GM19099 (cell line): Measurements from ENCODE around the gene SEC61B.

ENCODE experiments used
- POLR2A ChIP-seq: IDR thresholded peaks from 3 replicates; pipeline ENCODE4 v1.6.1; 2011; ENCODE audit warnings: low read depth; ENCODE audit not compliant: insufficient read length; ENCODE audit errors: extremely low read depth

SEC61B gene

DNA sequence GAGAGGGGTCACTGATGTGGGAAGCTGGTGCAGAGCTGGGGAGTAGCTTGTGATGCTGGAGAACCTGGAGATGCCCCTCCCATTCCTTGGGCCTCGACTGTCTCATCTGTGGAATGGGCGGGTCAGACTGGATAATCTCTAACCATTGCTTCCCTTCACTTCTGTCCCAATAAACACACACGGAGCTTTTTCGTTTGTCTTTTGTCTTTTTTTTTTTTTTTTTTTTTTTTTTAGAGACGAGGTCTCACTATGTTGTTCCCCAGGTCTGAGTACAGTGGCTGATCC is 36.8 kb upstream of the SEC61B start:
- TF ChIP-seq POLR2A: no peak

DNA sequence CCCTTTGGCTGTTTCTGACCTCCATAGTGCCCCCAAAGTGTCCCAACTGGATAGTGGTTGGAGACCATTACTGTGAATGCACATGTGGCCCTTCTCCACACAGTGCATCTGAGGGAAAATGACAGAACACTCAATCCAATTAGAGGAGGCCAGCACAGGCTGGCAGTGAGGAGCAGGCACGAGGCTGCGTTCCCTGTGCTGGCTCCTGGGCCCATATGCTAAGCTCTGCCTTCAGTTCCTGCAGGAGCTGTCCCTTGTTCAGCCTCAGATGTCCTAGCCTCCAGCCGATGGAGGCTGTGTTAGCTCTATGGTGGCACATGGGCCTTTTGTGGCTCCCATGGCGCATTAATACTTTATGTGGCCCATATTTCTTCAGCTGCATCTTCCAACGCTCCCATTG is 36.1 kb upstream of the SEC61B start:
- no peak for TF ChIP-seq POLR2A

DNA sequence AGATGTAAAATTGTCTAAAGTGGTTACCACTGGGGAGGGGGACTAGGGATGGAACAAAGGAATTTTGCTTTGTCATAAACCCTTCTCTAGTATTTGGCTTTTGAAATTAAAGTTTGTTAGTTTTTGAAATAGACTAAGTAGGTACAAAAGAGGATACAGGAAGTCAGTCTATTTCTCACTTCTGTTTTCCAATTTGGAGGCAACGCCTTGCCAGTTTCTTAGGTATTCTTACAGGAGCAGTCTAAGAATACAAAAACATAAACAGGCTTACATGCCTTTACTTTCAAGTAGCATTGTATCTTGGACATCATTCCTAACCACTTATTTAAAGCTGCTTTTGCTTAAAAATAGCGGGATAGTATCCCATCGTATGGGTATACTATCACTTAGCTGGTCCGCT is 34.8 kb upstream of the SEC61B start:
- TF ChIP-seq POLR2A: no peak

DNA sequence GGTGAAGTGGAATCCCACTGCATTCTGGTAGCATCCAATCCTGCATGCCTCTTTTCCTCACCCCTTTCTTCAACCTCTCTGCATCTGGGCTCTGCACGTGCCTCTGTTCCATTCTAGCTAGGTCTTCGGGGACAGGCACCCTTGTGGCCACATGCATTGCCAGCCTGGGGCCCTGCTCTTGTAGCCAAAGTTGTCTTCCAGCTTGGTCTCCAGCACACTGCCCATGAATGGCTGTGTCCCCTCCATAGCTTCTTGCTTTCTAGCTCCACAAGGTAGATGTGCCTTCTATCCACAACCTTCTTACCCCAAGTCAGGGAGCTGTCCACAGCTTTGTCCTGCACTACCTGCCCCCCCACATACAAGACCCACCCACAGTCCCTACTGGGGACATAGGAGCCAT is 32.9 kb upstream of the SEC61B start:
- no peak for TF ChIP-seq POLR2A

DNA sequence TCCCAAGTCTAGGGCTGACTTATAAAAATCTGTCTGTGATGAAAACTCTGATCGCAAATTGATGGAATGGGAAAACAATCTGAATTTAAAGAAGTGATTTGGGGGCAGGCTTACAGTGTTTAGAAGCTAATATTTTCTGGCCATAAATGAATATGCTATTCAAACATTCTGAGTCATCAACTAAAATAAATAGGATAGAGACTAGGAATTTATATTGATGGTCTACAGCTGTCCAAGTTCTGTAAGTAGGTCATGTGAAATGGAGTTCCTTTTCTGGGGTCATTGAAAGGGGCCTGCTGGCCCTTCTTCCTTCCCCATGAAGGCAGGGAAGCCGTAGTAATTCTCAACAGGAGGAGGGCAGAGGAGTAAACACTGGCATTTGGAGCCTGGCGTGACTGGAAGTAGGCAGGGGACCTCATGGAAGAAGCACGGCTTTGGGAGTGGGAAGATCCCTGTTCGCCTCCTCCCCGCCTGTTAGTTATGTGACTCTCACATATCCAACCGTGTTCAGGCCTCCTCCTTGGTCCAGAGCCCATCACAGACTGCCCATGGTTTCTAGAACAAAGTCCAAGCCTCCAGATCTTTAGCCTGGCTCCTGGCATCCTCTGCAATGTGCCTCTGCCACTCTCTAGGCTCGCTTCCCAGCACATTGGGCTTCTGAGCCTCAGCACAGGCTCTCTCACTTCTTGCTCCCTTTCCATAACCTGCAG is 32.0 kb upstream of the SEC61B start:
- no peak for TF ChIP-seq POLR2A

DNA sequence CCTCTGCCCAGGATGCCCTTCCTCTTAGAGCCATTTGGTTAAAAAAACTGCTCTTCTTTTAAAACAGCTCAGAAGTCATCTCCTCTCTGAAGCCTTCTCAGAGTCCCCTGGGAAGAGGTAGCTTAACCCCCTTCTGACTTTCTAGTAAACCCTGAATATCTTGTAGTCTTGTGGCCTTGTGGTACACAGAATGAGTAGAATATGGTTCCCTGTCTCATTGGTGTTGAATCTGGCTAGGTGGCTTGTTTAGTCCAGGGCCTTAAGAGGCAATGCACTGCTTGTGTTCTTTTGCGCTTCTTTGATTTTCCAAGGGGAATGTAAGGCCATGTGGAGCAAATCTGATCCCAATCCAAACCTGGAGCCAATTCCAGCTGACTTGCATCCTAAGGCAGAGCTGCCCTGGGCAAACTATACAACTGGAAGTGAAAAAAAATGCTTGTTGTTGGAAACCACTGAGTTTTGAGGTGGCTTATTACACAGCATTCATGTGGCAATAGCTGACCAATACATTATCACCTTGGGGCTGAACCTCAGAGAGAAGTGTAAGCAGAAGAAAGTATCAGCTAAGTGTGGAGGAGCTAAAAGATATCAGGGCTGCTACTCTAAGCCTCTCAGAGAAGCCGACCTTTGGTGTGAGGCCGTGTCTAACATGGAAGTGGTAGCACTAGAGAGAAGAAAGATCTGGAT is 31.3 kb upstream of the SEC61B start:
- no peak for TF ChIP-seq POLR2A

DNA sequence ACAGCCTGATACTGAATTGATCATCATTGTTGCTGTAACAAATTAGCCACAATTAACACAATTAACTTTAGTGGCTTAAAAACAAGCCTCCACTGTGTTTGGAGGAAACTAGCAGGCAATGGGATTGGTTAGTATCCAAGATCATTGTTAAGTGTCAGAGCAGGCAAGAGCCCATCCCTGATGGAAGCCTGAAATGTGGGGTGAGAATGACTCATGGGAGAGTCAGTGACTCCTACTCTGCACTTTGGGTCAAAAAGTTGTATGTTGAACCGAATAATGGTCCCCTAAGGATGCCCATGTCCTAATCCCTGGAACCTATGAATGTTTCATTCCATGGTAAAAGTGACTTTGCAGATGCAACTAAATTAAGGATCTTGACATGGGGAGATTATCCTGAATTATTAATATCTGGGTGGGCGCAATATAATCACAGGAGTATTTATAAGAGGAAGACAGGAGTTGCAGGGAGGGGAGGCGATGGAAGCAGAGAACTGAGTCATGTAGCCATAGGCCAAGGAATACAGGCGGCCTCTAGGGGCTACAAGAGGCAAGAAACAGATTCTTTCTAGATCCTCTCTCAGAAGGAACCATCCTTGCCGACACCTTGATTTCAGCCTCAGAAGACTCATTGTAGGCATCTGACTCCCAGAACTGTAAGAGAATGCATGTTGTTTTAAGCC is 29.2 kb upstream of the SEC61B start:
- TF ChIP-seq POLR2A: no peak

DNA sequence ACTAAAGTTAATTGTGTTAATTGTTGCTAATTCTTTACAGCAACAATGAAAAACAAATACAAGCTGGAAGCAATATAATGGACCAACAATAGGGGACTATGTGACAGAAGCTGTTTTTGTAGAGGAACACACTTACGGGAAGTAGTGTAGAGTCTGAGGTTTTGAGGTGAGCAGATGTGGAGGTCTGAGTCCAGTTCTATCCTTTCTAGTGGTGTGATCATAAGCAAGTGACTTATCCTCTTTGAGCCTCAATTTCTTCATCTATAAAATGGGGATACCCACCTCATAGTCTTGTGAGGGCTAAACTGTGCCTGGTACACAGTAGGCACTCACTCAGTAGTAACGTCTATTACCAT is 28.6 kb upstream of the SEC61B start:
- no peak for TF ChIP-seq POLR2A

DNA sequence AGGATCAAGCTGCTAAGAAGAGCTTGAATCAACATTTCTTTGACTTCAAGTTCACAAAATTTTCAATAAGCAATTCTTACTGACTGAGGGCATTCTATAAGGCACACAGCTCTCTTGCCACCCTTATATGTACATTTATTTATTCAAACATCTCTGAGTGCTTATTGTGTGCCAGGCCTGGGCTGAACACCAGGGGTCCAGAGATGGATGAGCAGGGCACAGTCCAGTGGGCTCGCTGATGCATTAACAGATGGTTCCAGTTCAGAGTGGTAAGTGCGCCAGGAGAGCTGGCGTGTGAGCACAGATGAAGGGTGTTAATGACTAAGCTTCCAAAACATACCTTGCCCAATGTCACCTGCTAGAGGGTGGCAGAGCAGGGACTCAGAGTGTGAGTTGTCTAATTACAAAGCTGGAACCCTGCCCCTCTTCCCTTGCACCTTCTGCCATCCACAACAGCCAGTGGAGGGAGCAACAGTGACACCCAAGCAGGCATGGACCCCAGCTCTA is 24.9 kb upstream of the SEC61B start:
- no peak for TF ChIP-seq POLR2A

DNA sequence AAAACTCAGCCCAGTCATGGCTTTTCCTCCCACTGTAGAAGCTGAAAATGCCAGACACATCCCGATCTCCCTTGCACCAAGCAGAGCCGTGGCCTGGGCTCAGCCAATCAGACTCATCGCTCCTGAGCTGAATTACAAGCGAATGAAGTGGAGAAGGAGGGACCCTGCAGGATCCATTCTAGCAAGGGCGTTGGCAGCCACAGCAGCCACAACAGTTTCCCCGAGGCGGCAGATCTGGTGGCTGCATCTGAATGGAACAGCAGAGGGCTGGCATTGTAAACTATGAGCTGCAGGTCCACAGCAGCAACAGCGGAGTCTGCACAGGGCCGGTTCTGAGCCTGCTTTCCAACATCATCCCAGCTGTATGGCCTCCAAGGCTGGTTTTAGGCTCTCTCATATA is 24.1 kb upstream of the SEC61B start:
- TF ChIP-seq POLR2A: no peak

DNA sequence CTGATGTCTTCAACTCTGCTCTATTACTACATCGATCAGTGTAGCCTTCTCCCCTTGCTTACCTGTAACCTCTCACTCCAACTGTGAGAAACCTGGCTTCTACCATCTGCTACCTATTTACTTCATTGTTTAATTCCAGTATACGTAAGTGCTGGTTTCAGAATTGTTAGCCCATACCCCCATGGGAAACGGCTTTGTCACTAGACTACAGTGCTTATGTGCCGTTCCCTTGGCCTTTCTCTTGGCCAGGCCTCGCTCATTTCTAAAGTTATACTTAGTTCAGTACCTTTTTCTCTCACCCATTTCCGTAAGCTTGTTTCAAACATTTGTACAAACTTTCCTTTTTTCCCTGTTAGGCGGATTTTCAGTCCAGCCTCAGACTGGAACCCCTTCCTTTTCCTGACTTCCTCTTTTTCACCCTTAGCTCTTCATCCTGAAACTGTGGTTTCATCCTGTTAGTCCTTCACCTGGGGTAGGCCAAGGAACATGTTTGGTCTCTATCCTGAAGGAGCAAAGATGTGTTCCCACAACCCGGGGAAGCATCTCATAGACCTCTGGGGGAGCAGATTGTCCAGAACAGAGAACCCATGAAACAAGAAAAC is 22.0 kb upstream of the SEC61B start:
- no peak for TF ChIP-seq POLR2A

DNA sequence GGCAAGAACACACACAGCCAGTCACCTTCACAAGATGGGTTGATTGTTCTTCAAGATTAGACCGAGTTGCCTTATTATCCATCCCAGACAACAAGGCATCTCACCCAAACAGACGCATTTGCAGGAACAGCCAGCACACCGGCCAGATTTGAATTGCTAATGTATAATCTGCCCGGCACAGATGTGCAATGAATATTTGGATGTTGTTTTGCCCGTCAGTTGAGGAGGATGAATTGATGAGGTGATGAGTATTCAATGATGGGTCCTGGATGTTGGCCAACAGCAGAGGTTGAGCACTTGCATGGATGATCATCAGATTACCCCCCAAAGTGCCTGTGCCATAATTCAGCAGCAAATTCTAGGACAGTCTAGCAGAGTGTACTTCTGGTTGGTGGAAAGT is 20.5 kb upstream of the SEC61B start:
- TF ChIP-seq POLR2A: no peak

DNA sequence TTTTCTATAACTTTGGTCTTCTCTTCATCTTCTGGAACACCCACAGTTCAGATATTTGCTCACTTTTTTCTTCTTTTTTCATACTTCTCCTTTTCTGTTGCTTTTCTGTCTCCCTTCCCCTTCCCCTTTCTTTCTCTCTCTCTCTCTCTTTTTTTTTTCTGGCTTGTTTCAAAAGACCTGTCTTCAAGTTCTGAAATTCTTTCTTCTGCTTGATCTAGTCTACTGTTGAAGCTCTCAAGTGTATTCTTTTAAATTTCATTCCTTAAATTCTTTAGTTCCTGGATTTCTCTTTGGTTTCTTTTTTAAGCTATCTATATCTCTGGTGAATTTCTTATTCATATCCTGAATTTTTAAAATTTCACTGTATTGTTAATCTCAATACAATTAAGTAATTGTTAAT is 11.5 kb upstream of the SEC61B start:
- no peak for TF ChIP-seq POLR2A

DNA sequence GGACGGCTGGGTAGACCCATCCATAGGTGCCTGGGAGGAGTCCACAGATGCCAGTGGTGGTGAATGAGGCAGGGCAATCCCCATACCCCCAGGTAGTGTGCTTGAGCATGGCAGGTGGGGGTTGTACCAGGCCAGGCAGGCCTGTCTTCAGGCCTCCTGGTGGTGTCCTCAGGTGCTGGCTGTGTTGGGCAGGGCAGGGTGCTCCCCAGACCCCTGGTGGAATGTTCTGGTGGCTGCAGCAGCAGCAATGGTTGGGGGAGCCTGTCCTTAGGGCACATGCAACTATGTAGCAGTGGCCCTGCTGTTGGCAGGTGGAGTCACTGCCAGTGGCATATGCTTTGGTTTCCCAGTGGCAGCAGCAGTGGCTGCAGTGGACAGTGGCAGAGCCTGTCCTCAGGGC is 10.3 kb upstream of the SEC61B start:
- TF ChIP-seq POLR2A: no peak

DNA sequence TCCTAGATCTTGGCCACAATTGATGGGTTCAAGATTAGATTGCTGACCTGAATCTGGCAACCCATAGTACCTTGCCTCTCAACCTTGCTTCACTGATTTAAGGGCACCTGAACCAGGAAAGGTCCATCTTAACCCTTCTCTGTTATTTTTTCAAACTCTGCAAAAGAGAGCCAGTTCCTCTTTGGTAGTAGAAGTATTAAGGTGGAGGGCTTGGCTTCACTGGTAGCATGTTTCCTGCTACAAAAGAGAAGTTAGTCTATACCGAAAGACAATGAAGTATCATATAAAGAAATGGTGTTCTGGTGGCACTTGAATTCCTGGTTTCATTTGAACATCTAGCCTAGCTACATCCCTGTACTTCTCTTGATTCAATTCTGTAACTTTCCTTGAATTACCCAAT is 8.9 kb upstream of the SEC61B start:
- TF ChIP-seq POLR2A: no peak

DNA sequence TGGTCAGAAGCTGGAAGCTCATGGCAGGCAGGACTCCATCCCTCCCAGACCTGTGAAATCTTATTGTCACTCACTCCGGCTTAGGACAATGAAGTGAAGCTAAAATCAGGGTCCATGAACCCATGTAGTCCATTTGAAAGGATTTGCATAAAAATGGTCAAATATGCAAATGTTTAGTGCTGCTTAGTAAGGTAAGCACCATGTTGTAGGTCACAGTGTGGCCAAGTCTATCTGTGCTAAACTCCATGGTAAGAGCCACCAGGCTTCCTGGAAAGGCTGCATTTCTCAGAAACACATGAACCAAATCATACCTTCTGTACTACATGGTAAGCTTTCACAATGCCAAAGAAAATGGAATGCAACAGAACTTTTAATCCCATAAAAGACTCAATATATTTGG is 6.0 kb upstream of the SEC61B start:
- no peak for TF ChIP-seq POLR2A
